Neutrophil (primary cell): ENCODE data around the gene ARHGEF38.

Source experiments
- H3K27ac ChIP-seq: fragments of 200-600 bp; sonication (generic); 2 replicates; pipeline ENCODE4 v1.5.1; 2016; ENCODE audit warnings: mild to moderate bottlenecking, moderate library complexity
- H3K27me3 ChIP-seq: fragments of 200-600 bp; sonication (generic); 2 replicates; pipeline ENCODE4 v1.6.0; 2016; ENCODE audit warnings: mild to moderate bottlenecking
- H3K36me3 ChIP-seq: fragments of 200-600 bp; sonication (generic); 2 replicates; pipeline ENCODE4 v1.5.1; 2017
- H3K4me1 ChIP-seq, 2 experiments: fragments of 200-600 bp in 1 of 2; sonication (generic) in 1 of 2; 1 replicate in 1 of 2; 2 replicates in 1 of 2; pipeline versions ENCODE4 v1.5.1 to v1.6.1; 2013 to 2016; ENCODE audit warnings: low read depth in 1 of 2, low read length in 1 of 2, mild to moderate bottlenecking in 1 of 2, moderate library complexity in 1 of 2; ENCODE audit not compliant: control insufficient read depth in 1 of 2, insufficient read depth in 1 of 2
- H3K4me3 ChIP-seq, 2 experiments: fragments of 200-600 bp in 1 of 2; sonication (generic) in 1 of 2; 1 replicate in 1 of 2; 2 replicates in 1 of 2; pipeline ENCODE4 v1.5.1; 2013 to 2016; ENCODE audit warnings: low read depth in 1 of 2, low read length in 1 of 2, mild to moderate bottlenecking in 1 of 2, moderate library complexity in 1 of 2
- H3K9me3 ChIP-seq: fragments of 200-600 bp; sonication (generic); 2 replicates; pipeline ENCODE4 v1.5.1; 2016
- CTCF ChIP-seq: fragments of 200-600 bp; sonication (generic); IDR thresholded peaks from 2 replicates; pipeline ENCODE4 v1.5.1; 2016; ENCODE audit warnings: antibody characterized with exemption

The ARHGEF38 gene

GRCh38 chr4:105551965-105552746 lies at the start of gene ARHGEF38:
ARHGEF38 (plus strand) TSS chr4:105552620; CDS start chr4:105552766, 146 bp downstream.
- Histone ChIP-seq H3K9me3 (no peaks in the 10 kb centered on the region), H3K27ac (no peak within 1 kb of the TSS), H3K4me1 (no peaks in the 10 kb centered on the region), H3K4me3 (no peak within 1 kb of the TSS), H3K36me3 (no peaks in the 10 kb centered on the region), H3K27me3 (no peaks in the 10 kb centered on the region)
- no peak for TF ChIP-seq CTCF

GRCh38 chr4:105503484-105503883 lies 48.9 kb upstream of the ARHGEF38 start:
- Histone ChIP-seq H3K27me3 (no peaks in the 10 kb centered on the region), H3K27ac (no peak overlapping the region), H3K9me3 (no peaks in the 10 kb centered on the region), H3K4me1 (no peaks in the 10 kb centered on the region), H3K4me3 (no peak overlapping the region), H3K36me3 (no peaks in the 10 kb centered on the region)
- TF ChIP-seq CTCF = no peak

DNA sequence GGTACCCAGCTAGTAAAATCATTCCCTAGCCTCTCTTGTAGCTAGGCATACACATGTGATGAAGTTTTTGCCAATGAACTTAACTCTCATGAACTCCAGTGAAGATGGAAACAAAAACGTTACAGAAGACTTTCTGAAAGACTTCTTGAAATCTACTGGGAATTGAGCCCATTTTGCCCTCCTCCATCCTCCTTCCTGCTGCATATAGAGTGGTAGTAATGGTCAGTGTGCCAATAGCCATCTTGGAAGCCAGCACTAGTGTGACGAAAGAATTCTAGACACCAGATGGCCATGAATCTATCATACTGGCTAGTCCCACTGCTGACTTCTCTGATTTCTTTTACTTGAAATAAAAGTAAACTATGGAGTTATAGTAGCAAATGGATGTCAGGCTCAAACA lies 47.7 kb upstream of the ARHGEF38 start:
- H3K36me3 ChIP-seq = no peaks in the 10 kb centered on the region
- TF ChIP-seq CTCF = no peak
- no peaks in the 10 kb centered on the region for H3K9me3 ChIP-seq
- no peaks in the 10 kb centered on the region for H3K27me3 ChIP-seq
- H3K4me3 ChIP-seq = no peak overlapping the region
- H3K27ac ChIP-seq = no peak overlapping the region
- H3K4me1 ChIP-seq = peaks cover 0 to 8% of the 10 kb centered on the region in 2 experiments

DNA sequence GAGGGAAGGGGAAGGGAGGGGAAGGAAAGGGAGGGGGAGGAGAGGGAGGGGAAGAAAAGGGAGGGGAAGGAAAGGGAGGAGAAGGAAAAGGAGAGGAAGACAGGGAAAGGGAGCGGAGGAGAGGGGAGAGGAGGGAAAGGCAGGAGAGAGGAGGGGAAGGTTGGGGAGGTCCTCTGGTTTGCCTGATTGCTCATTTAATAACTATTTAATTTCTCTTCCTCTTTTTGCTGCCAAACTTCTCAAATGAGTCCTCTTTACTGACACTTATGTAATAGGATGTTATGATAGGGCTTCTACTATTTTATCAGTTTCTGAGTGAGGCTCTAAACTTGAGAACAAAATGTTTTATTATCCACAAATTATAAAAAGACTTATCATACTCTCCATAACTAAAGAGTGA lies 43.1 kb upstream of the ARHGEF38 start:
- Histone ChIP-seq H3K9me3 (no peaks in the 10 kb centered on the region), H3K4me3 (no peak overlapping the region), H3K27ac (no peak overlapping the region), H3K36me3 (no peaks in the 10 kb centered on the region), H3K27me3 (no peaks in the 10 kb centered on the region), H3K4me1 (peaks cover 0 to 8% of the 10 kb centered on the region in 2 experiments)
- TF ChIP-seq CTCF = no peak

DNA sequence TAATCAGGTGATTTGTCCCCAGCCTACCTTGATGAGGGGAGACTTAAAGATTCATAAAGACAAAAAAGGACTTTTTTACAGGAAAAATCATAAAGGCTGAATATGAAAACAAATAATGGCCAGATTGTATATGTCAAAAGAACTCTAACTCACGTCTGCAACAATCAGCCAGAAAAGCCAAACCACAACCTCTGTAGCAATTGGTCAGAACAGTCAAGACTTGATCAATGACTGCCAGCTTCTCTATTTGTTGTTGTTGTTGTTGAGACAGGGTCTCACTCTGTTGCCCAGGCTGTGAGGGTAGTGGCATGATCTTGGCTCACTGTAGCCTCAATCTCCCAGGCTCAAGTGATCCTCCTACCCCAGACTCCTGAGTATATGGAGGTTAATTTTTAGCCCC lies 42.7 kb upstream of the ARHGEF38 start:
- no peaks in the 10 kb centered on the region for H3K9me3 ChIP-seq
- H3K27me3 ChIP-seq = no peaks in the 10 kb centered on the region
- no peak overlapping the region for H3K4me3 ChIP-seq
- no peaks in the 10 kb centered on the region for H3K36me3 ChIP-seq
- H3K4me1 ChIP-seq = peaks cover 0 to 8% of the 10 kb centered on the region in 2 experiments
- H3K27ac ChIP-seq = no peak overlapping the region
- no peak for TF ChIP-seq CTCF
